Skin of body (tissue), 2 donors: Measurements from ENCODE around the gene NCAPD2. TPM values are rescaled to one million over a fixed set of nuclear protein-coding genes. Genes with fewer than 3 reads are reported as not detected.
A peak's percentile ranks its signal among the peaks of the same experiment; 100 is the strongest.
"Not testable (repeated sequence)": the region's sequence is repeated elsewhere in the genome, so short reads cannot be mapped to it uniquely, and the experiment has no call there.

Experiments used
- DNase-seq: peaks from one replicate; lab custom pipeline; 2025; lab: John Stamatoyannopoulos, UW
- total RNA-seq: library from RNA; depleted of rRNA; stranded (reverse); fragments of >200 nt; gene quantifications from one replicate; pipeline ENCODE4 v1.2.3, GENCODE V29; 2014

Gene NCAPD2
- total RNA-seq, 1 donor from 2014 or later, result 29.6 TPM

DNA sequence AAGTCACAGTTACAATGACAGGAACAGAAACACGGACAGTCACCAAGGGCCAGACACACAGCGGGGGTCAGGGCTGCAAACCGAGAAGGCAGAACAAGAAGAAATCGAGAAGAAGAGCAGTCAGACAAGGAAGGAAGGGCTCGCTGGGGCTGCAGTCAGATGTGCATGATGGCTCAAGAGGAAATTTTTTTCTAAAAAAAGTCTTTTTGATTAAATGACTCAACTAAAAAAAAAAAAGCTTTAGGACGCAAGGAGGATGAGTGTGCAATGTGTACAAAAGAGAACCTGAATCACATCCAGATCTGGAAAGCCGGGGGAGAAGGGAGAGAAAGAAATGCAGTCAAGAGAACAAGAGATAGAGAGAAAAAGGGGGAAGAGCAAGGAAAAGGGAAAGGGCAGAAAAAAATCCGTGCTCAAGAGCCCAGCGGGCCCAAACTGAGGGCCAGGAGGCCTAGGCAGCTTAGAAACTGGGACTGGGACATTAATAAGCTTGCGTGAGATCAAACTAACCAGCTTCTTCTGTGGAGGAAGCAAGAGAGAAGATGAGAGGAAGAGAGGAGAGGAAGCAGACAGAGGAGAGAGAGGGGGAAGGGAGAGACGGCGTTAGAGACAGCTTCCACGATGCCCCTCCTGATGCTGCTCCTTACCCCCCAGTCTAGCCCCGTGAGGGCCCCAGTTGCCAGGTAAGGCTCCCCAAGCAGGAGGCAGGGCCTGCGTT lies 55.2 kb downstream of the NCAPD2 start:
- DNase-seq, result no peak

DNA sequence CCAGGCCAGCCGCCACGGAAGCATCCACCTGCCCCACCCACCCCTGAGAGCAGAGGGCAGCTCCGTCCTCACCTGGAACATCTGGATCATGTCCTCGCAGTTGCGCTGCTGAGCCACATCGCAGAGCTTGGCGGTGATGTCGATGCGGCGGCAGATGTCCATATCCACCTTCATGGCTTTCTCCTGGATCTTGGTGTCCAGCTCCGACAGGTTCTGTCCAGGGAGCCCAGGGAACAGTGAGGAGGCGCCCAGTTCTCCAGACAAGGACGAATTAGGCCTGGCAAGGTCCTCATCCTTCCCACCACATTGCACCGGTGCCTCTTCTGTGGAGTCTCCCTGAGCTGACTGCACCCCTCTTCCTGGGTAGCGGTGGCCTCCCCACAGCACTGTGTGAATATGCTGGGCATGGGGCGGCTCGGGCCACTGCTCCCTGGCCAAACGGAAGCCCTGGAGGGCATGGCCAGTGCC lies 55.8 kb downstream of the NCAPD2 start:
- DNase-seq, result no peak

DNA sequence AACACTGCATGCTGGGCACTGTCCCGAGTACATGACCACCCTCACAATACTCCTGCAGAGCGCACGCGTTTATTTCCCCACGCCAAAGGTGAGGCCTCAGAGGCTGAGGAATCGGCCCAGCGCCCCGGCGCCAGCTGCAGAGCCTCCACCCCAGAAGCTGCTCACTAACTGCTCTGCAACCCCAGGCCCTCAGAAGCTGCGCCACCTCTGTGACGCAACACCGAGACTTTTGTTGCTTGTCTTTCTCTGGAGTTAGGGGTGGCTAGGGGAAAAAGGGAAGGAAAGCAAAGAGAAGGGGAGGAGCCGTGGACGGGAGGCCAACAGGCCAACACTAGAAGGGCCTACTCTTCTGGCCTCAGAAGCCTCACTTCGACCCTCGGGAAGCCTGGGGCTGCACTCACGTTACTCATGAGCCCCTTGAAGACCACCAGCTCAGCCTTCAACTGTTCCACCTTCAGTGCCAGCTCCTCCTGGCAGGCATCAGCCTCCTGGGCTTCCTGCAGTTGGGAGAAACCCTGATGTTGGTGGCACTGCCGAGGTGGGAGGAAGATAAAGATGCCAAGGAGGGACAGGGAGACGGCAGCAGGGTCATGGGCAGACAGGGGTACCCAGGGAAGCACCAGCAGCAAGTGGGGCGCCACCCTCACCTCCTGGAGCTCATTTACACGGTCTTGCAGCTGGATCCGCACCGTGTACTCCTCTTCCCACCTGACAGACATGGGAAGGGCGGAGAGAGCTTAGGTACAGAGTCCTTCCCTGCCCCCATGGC lies 56.6 kb downstream of the NCAPD2 start:
- DNase-seq, result no peak

DNA sequence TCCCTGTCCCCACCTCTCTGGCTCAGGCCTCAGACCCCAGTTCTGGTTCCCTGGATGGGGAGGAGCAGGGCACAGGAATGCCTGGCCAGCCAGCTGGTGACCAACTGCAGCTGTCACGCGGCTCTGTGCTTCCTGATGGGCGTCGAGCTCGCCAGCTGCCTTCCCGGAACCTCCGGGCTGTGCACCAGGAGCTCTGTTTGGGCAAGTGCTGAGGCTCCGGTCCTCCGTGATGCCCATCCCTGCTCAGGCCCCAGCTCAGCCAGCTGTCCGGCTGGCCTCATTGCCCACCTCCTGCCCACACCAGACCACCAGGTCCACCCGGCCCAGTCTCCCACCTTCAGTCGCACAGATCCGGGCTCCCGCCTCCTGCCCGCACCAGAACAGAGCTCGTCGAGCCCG lies 57.2 kb downstream of the NCAPD2 start:
- DNase-seq, result no peak

DNA sequence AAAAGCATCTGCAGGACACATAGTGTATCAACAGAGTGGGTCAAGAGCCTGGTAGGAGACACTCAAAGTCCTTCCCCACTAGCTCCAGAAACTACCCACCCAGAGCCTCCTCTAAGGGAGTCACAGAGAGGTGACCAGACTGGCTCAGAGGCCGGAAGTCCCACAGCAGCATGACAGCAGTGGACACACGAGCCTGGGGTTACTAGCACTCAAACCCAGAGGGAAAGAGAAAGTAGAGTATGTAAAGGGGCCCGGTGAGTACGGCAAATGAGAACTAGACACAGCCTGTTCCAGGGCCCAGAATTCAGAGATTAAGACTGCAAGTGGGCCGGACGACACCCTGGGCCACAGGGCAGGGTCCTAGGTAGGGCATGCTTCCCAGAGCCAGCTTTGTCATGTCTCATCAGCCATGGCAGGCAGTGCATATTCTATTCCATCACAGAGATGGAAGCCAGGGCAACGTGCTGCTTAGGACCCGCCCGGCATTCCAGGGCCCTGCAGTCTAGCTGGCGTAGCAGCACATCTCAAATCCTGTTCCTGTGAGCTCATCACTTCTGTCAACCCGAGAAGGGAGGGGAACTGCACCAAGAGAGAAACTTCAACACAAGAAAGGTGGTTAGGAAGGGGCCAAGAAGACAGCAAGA lies 57.7 kb downstream of the NCAPD2 start:
- DNase-seq, result no peak

DNA sequence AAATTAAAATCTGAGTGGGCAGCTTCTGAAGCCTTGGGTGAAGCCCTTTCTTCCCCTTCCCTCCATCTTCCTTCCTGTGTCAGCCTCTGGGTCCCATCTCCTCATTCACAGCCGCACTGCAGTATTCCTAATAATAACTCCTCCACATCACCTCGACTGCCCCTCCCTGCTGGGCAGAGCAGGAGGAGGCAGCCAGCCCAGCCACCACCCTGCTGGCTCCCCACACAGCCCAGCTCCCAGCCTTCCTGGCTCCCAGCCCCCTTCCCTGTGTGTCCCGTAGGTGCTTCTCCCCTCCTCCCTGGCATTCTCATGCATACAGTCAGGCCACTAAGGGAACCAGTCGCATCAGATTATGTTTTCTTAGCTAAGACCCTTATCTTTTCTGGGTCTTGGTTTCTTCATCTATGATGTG lies 58.2 kb downstream of the NCAPD2 start:
- DNase-seq, result no peak

DNA sequence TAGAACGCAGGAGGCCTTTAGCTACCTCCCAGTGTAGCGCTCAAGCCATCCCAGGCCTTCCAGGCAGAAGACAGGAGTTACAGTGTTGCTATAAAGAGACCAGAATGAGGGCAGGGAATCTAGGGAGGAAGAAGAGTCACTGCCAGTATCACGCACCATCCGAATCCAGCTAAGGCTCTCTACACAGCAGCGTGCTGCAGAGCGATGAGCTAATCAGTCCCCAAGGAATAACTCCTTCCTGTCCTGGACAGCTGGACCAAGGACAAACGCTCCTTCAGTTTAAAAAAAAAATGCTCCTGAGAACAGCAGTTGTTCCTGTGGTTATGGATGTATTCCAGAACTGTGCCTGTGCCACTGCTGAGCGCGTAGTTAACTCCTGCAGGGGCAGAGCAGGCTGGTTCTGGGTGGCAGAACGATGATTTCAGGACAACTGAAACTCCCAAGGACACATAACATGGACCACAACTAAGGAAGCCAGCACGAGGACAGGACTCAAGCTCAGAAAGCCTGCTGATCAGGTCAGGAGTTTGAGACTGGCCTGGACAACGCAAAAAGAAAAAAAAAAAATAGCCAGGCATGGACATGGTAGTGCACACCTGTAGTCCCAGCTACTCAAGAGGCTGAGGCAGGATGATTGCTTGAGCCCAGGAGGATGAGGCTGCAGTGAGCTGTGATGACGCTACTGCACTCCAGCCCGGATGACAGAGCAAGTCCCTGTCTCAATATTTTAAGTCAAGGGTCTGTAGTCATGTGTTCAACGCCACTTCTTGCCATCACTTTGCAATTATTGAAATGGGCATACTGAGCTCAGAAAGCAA lies 59.4 kb downstream of the NCAPD2 start:
- DNase-seq, result peak; percentile 69

DNA sequence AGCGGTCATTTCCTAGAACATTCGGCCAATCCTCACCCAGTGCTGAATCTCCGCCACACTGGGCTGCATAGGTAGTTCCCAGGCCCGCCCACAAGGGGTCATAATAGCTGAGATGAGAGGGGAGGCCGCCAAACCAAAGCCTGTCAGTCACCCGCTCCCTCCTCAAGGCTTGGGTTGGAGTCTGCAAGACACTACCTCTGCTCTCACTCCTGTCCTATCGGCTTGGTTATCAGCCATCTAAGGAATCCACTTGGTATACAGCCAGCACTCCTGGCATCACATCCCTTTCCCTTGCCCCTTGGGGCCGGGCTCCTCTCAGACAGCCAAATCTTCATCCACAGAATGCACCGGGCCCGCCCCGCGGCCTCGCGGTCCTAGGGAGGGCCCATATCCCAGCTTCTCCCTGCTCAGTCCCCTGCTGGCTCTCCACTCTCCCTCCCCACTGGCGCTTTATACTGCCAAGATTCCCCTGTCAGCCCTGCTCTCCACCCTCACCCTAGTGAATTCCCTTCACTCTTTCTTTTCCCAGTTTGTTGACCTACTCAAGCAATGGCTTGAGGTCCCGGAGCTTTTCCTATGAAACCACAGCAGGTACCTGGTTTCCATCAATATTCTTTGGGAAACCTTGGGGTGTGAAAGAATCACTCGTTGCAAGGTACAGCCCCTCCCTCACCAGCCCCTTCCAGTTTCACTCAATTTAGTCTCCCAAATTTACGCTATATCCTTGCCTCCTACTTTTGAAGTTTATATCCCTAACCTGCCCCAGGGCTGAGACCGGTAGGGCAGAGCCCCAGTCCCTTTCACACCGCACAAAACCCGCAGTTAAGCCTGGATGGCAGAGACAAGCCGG lies 60.5 kb downstream of the NCAPD2 start:
- peak; percentile 47 for DNase-seq

DNA sequence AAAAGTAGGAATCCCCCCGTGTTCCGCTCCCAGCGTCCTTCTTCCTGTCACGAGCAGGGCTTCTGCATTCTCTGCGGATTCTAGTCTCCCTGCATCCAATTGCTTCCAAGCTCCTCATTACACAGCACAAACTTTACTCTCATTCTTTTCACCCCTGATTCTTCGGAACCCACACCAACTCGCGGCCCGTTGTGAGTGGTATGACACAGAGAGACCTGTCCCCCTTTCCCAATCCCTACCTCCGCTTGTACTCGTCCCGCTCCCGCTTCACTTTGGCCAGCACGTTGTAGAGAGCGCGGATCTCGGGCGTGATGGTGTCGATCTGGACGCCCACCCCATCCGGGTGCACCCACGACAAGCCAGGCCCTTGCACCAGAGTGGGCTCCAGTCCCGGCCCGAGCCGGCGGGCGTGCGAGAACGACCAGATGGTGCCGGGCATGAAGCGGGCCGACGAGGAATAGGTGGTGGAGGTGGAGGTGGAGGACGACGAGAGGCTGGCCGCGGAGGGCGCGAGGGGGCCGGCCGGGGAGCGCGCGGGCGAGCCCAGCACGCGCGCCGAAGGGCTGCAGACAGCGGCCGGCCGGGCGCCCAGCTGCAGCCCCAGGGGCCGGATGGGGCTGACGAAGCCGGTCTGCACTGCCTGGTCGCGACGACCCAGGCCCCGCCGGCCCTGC lies 61.3 kb downstream of the NCAPD2 start:
- DNase-seq, result no peak

DNA sequence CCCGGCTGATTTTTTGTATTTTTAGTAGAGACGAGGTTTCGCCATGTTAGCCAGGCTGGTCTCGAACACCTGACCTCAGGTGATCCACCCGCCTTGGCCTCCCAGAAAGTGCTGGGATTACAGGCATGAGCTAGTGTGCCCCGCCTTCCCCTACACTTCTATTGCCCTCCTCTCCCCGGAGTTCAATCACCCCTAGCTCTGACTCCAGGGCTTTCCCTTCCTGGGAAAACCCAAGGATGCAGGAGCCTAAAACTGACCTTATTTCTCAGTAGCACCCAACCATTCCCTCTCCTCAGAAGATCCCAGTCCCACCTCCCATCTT lies 62.6 kb downstream of the NCAPD2 start:
- DNase-seq, result not testable (repeated sequence)

DNA sequence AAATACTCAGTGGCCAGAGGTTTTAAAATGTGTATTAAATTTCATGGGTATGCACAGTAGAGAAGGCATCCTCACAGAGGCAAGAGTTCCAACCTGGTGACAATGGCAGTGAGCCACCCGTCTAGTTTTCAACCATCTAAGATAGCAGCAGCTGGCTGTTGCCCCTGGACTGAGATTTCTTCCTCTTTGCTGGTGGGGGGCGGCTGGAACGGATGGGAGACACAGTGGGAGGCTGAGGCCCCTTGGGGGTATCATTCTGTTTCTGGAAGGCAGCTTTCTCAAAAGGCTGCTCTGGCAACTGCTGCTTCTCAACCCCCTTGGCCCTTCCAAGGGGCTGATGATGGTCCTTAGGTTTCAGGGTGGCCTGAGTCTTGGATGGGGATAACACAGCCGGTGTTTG lies 63.0 kb downstream of the NCAPD2 start:
- DNase-seq, result no peak

DNA sequence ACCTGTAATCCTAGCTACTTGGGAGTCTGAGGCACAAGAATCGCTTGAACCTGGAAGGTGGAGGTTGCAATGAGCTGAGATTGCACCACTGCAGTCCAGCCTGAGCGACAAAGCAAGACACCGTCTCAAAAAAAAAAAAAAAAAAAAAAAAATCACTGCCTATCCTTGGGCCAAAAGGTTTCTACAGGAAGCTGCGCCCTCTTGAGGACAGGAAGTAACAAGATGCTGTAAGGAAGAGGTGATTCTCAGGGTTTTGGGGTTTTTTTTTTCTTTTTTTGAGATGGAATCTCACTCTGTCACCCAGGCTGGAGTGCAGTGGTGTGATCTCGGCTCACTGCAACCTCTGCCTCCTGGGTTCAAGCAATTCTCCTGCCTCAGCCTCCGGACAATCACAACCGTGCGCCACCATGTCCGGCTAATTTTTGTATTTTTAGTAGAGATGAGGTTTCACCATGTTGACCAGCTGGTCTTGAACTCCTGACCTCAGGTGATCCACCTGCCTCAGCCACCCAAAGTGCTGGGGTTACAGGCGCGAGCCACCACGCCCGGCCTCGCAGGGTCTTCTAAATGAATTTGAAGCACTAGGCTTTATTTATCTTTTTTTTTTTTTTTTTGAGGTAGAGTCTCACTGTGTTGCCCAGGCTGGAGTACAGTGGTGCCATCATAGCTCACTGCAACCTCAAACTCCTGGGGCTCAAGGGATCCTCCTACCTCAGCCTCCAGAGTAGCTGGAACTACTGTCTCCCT lies 64.3 kb downstream of the NCAPD2 start:
- not testable (repeated sequence) for DNase-seq

DNA sequence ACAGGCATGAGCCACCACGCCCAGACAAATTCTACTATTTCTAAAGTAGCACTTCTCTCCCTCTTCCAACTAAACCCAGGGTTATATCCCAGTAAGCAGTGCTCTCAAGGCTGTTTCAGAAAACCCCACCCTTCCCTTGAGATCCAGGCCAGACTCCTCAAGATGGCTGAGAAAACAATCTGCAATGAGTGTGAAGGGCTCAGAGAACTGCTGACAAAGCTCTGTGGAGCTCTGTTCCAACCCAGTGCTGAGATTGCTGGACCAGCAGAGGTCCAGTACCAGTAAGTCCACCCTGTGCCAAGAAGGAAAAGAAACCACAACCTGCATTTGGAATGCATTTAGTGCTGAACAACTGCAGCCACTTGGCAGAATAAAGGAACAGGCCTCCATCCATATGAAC lies 65.6 kb downstream of the NCAPD2 start:
- no peak for DNase-seq

DNA sequence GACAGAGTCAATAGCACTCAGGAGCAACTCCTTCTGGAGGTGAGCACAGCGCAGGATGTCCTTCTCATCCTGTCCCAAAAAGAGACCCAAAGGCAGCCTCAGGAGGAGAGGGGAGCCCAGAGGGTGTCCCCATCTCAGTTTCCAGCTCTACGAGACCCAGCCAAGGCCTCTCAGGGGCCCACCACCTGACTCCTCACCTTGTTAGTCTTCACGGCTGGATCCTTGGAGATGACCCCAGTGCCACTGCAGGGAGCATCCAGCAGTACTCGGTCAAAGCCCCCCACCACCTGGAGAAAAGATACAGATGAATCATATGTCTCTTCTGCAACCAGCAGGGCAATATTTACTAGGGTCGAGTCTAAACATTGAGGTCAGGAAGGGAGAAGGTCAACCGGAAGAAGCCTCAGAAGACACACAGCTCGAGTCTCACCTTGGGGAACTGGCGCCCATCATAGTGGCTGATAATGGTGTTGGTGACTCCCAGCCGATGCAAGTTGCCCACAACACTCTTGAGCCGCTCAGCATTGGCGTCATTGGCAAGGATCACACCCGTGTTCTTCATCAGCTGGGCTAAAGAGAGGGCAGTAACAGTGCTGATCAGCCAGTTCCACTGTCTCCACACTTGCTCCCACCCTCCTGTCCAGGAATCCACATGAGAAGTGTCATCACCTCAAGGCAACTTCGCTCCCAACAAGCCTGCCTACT lies 66.8 kb downstream of the NCAPD2 start:
- DNase-seq, result no peak

DNA sequence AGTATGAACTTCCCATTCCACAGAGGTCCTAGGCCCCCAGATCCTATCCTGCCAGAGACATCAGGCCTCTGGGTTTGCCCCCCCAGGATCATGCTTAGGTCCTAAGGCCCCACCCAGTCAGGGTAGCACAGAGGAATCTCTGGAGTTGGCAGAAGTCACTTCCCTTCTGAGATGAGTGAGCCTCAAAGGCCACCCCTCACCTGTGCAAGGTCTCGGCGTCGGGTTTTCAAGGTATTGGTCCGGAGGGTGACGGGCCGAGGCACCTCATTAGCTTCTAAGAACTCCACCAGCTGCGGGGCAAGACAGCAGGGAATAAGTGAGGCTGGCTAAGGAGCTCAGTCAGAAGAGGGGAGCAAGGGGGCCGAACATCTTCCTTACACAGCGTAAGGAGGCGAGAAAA lies 69.0 kb downstream of the NCAPD2 start:
- DNase-seq, result no peak

DNA sequence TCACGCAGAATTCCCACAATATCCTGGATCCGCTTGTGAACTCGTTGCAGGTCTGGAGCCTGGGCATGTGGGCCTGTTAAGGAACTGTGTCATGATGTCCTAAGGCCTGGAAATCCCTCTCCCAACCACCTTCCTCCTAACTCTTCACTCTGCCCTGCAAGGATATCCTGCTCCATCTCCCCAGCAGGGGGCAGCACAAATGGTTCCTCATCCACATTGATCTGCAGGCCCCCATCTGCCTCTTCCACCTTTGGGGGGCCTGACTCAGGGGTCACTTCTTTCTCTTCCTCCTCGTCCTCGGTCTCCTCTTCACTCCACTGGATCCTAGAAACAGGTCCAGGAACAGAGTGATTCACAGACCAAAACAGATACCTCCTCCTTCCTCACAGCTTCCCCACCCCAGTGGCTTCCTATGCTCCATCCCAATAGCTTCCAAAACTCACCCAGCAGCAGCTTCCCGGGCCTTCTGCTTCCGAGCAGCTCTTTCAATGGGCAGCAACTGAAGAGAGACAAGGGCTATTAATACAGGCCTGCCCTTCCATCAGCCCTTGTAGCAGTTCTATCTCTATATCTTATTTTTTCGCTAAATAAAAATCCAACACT lies 69.6 kb downstream of the NCAPD2 start:
- DNase-seq, result no peak

DNA sequence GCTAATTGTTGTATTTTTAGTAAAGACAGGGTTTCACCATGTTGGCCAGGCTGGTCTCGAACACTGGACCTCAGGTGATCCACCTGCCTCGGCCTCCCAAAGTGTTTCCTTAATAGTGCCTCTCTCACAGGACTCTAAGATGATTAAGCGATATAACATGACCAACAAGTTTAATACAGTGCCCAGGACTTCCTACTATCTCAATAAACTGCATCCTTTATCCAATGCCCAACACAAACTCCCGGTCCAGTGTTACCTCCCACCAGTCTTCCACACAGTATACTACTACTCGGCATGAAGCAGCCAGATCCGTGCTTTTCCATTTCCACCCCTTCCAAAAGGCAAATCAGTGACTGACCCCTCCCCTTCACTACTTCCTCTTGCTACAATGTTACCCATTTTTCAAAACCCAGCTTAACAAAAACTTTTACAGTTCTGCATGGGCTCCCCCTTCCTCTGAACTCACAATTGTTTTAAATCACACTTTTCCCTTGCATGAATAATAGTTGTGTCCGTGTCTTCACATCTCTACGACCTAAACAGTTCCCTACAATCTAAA lies 73.3 kb downstream of the NCAPD2 start:
- no peak for DNase-seq

DNA sequence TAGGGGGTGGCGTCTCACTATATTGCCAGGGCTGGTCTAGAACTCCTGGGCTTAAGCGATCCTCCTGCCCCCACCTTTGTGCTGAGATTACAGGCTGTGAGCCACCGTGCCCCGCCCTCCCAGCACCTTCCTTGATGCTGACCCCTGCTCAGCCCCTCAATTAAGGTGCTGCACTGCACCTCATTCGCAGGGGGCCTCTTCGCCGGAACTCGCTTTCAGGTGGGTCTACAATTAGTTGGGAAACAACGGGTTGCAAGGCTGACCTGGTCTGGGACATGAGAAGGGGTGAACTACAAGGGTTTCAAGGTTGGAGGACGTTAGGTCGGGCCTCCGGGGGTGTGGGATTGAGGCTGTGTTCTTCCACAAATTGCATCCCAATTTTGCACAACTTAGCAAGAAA lies 75.4 kb downstream of the NCAPD2 start:
- no peak for DNase-seq
